Stomach (tissue), 4 donors: ENCODE measurements around the gene CFAP69.

Experiments used
- CTCF ChIP-seq, 7 experiments: fragments of 450-650 bp in 4 of 7; fragments of 200-600 bp in 3 of 7; sonication (generic) in 3 of 7; IDR thresholded peaks; one replicate each; pipeline ENCODE4 v1.5.1; 2016 to 2019; ENCODE audit warnings: antibody characterized with exemption in 7 of 7, control low read depth in 2 of 7, mild to moderate bottlenecking in 1 of 7
- EP300 ChIP-seq: sonication (generic); formaldehyde crosslinking; IDR thresholded peaks from one replicate; pipeline ENCODE4 v1.6.1; 2017; ENCODE audit warnings: antibody characterized with exemption
- POLR2A ChIP-seq, 4 donors: fragments of 450-650 bp; IDR thresholded peaks; one replicate each; pipeline ENCODE4 v1.6.1; 2016; ENCODE audit warnings: antibody characterized with exemption in 4 of 4, control low read depth in 2 of 4, mild to moderate bottlenecking in 1 of 4, moderate library complexity in 1 of 4
- POLR2AphosphoS5 ChIP-seq, 3 donors: sonication (generic); formaldehyde crosslinking; IDR thresholded peaks; one replicate each; pipeline ENCODE4 v1.6.1; 2016; ENCODE audit warnings: antibody characterized with exemption in 3 of 3

GRCh38 chr7:90239625-90240228, 5.2 kb upstream of the CFAP69 start:
- TF ChIP-seq CTCF (IDR thresholded peaks at IDR 0.05) (no peak), EP300 (no peak), POLR2A (IDR thresholded peaks at IDR 0.05) (no peak), POLR2AphosphoS5 (IDR thresholded peaks at IDR 0.05) (no peak)
